A673 (cell line): Measurements from ENCODE around the gene INO80C. TPM values are rescaled to one million over a fixed set of nuclear protein-coding genes. Genes with fewer than 3 reads are reported as not detected.

Source experiments
- BruUV-seq: library from RNA; stranded (reverse); fragments of 400-500 nt; replicated peaks from 2 replicates; lab custom pipeline; 2021; lab: Mats Ljungman, UMichigan
- CTCF ChIA-PET: fragments of 300-600 bp; sonication (Branson Sonifier 250); formaldehyde crosslinking; loops from one replicate; lab custom pipeline; 2022; ENCODE audit warnings: antibody characterized with exemption; lab: Charles Lee
- POLR2A ChIA-PET: fragments of 300-600 bp; sonication (Branson Sonifier 250); formaldehyde crosslinking; loops from one replicate; lab custom pipeline; 2022; ENCODE audit warnings: antibody characterized with exemption; ENCODE audit not compliant: low non-redundant PET; lab: Charles Lee
- DNase-seq: peaks from one replicate; pipeline ENCODE4 v3.0.0-alpha.2; 2015; ENCODE audit warnings: low spot score
- H3K27ac ChIP-seq: fragments of 200-600 bp; sonication (generic); 2 replicates; pipeline ENCODE4 v1.5.1; 2016; ENCODE audit warnings: mixed run types, low read depth, mild to moderate bottlenecking, mixed read lengths, antibody characterized with exemption, low read length; ENCODE audit not compliant: poor library complexity, severe bottlenecking
- H3K27me3 ChIP-seq: fragments of 200-600 bp; sonication (generic); replicated peaks from 2 replicates; pipeline ENCODE4 v1.6.1; 2017; ENCODE audit warnings: mixed run types, low read depth, mild to moderate bottlenecking, mixed read lengths, antibody characterized with exemption, low read length; ENCODE audit not compliant: insufficient read depth, poor library complexity
- H3K36me3 ChIP-seq: fragments of 200-600 bp; sonication (generic); 2 replicates; pipeline ENCODE4 v1.6.1; 2016; ENCODE audit warnings: mixed run types, mild to moderate bottlenecking, mixed read lengths, antibody characterized with exemption, low read length; ENCODE audit not compliant: insufficient read depth, poor library complexity, severe bottlenecking
- H3K4me1 ChIP-seq: fragments of 200-600 bp; sonication (generic); 2 replicates; pipeline ENCODE4 v1.6.1; 2017; ENCODE audit warnings: mixed run types, mild to moderate bottlenecking, mixed read lengths, antibody characterized with exemption, low read length; ENCODE audit not compliant: insufficient read depth, poor library complexity, severe bottlenecking
- H3K4me3 ChIP-seq: fragments of 200-600 bp; sonication (generic); 2 replicates; pipeline ENCODE4 v1.5.1; 2016; ENCODE audit warnings: low read depth, mixed run types, mild to moderate bottlenecking, mixed read lengths, low read length; ENCODE audit not compliant: poor library complexity, severe bottlenecking
- H3K9me3 ChIP-seq: fragments of 200-600 bp; sonication (generic); 2 replicates; pipeline ENCODE4 v1.6.1; 2016; ENCODE audit warnings: mixed run types, low read depth, mild to moderate bottlenecking, mixed read lengths, antibody characterized with exemption, low read length; ENCODE audit not compliant: poor library complexity, severe bottlenecking
- EZH2 ChIP-seq: fragments of 200-600 bp; sonication (generic); IDR thresholded peaks from 2 replicates; pipeline ENCODE4 v1.6.1; 2017; ENCODE audit warnings: borderline replicate concordance, low read depth, mild to moderate bottlenecking, mixed read lengths, antibody characterized with exemption, low read length; ENCODE audit not compliant: poor library complexity, severe bottlenecking
- intact Hi-C: fragments of 100-400 bp; cut with micrococcal nuclease; formaldehyde crosslinking; loops from one replicate; pipeline ENCODE4 v1.10.0; 2022; ENCODE audit not compliant: unreplicated experiment
- total RNA-seq: library from RNA; stranded (reverse); gene quantifications from 2 replicates; pipeline ENCODE4 v1.2.3, GENCODE V29; 2021
- TF ChIP-seq, protein P1 (sequence below): fragments of 300-800, 200-600 bp; sonication (generic); conservative IDR thresholded peaks from 2 replicates; pipeline ENCODE4 v1.5.1; 2017; ENCODE audit warnings: low read depth, mild to moderate bottlenecking, antibody characterized with exemption, low read length, moderate library complexity, mixed read lengths

Gene INO80C
- total RNA-seq, 1 experiment from 2014 or later: 36.6 TPM

DNA sequence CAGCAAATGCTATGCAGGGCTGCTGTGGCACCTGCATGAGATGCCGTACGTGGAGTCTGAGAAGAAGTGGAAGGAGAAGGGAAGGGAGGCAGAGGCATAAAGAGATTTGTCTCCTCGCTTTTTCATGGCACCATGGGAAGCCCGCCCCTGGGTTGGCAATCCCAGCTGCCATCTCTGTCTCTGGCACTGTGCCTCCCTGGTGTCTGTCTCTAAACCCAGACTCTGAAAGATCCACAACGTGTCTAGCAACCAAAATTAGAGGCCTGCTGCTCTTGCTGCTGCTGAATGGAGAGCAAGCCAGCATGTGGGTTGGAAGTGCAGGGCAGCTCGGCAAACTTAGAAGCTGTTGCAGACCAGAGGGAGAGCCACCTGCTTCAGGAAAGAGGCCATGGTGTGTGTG, 53.1 kb downstream of the INO80C start:
- DNase-seq: no peak
- no peak for TF ChIP-seq EZH2
- TF ChIP-seq, protein P1, sequence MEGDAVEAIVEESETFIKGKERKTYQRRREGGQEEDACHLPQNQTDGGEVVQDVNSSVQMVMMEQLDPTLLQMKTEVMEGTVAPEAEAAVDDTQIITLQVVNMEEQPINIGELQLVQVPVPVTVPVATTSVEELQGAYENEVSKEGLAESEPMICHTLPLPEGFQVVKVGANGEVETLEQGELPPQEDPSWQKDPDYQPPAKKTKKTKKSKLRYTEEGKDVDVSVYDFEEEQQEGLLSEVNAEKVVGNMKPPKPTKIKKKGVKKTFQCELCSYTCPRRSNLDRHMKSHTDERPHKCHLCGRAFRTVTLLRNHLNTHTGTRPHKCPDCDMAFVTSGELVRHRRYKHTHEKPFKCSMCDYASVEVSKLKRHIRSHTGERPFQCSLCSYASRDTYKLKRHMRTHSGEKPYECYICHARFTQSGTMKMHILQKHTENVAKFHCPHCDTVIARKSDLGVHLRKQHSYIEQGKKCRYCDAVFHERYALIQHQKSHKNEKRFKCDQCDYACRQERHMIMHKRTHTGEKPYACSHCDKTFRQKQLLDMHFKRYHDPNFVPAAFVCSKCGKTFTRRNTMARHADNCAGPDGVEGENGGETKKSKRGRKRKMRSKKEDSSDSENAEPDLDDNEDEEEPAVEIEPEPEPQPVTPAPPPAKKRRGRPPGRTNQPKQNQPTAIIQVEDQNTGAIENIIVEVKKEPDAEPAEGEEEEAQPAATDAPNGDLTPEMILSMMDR: no peak
- intact Hi-C loops: no loop called here
- POLR2A ChIA-PET: no interaction called here
- no peaks in the 10 kb centered on the region for H3K36me3 ChIP-seq
- H3K27ac ChIP-seq: no peak overlapping the region
- H3K4me1 ChIP-seq: no peaks in the 10 kb centered on the region
- no peaks in the 10 kb centered on the region for H3K27me3 ChIP-seq
- no TSS peak for BruUV-seq
- no peaks in the 10 kb centered on the region for H3K9me3 ChIP-seq
- H3K4me3 ChIP-seq: no peak overlapping the region
- CTCF ChIA-PET: no interaction called here

GRCh38 chr18:35443847-35444246, 53.9 kb downstream of the INO80C start:
- no peak for TF ChIP-seq EZH2
- TF ChIP-seq, protein P1: no peak
- no TSS peak for BruUV-seq
- CTCF ChIA-PET: interaction anchor here (0.6 kb wide), 1 partner anchor 1128 kb away, joined by 4 read pairs; no protein-coding TSS in a partner anchor
- Histone ChIP-seq H3K27ac (no peak overlapping the region), H3K9me3 (no peaks in the 10 kb centered on the region), H3K4me3 (no peak overlapping the region), H3K27me3 (no peaks in the 10 kb centered on the region), H3K36me3 (no peaks in the 10 kb centered on the region), H3K4me1 (no peaks in the 10 kb centered on the region)
- intact Hi-C loops: no loop called here
- DNase-seq: no peak
- POLR2A ChIA-PET: no interaction called here

DNA sequence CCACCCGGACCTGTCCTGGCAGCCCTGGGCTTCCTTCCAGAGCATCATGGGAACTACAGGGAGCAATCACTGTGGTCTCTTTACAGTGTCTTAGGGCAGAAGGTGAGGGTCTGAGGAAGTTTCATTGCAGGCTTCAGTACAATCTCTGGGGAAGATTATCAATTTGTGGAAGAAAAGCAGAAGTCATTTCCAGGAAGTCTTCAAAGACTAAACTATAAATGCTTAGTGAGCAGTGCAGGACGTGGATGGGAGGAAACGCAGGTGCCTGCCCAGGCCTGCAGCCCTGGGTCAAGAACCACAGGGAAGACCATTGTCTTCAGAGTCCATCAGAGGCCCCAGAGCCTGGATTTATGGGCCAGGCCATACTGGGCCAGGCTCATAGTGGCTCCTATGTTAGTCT, 54.3 kb downstream of the INO80C start:
- no TSS peak for BruUV-seq
- Histone ChIP-seq H3K4me3 (no peak overlapping the region), H3K36me3 (no peaks in the 10 kb centered on the region), H3K4me1 (no peaks in the 10 kb centered on the region), H3K9me3 (no peaks in the 10 kb centered on the region), H3K27me3 (no peaks in the 10 kb centered on the region), H3K27ac (no peak overlapping the region)
- ChIA-PET POLR2A (no interaction called here), CTCF (interaction anchor here (0.6 kb wide), 1 partner anchor 1127 kb away, joined by 4 read pairs; no protein-coding TSS in a partner anchor)
- TF ChIP-seq EZH2: no peak
- TF ChIP-seq, protein P1: no peak
- no peak for DNase-seq
- intact Hi-C loops: no loop called here
